Brain microvascular endothelial cell (primary cell): ENCODE data around the gene PLAAT3.

Source experiments
- DNase-seq: peaks from one replicate; pipeline ENCODE4 v3.0.0-alpha.2; 2020
- H3K27ac ChIP-seq: fragments of 250-450 bp; sonication (Bioruptor Pico); 2 replicates; pipeline ENCODE4 v1.5.1; 2020; ENCODE audit warnings: mild to moderate bottlenecking, moderate library complexity
- H3K27me3 ChIP-seq: fragments of 250-450 bp; sonication (Bioruptor Pico); replicated peaks from 2 replicates; pipeline ENCODE4 v1.5.1; 2020; ENCODE audit warnings: mild to moderate bottlenecking
- H3K36me3 ChIP-seq: fragments of 250-450 bp; sonication (Bioruptor Pico); replicated peaks from 2 replicates; pipeline ENCODE4 v1.5.1; 2020; ENCODE audit warnings: mild to moderate bottlenecking
- H3K4me3 ChIP-seq: 2 replicates; pipeline ENCODE4 v1.5.1; 2011; ENCODE audit warnings: low read depth, mild to moderate bottlenecking, control low read depth, low read length, moderate library complexity
- in situ Hi-C: cut with HindIII; loops from 2 replicates; pipeline ENCODE4 v1.10.0; 2017; ENCODE audit warnings: low sequenced_read_pairs, low pct_ligation_motif_present
- TF ChIP-seq, protein P1 (sequence below): IDR thresholded peaks from 2 replicates; pipeline ENCODE4 v1.5.1; 2011; ENCODE audit warnings: low read depth, mild to moderate bottlenecking, moderate library complexity, low read length, control low read depth, inconsistent platforms; ENCODE audit errors: missing control alignments

PLAAT3 gene

DNA sequence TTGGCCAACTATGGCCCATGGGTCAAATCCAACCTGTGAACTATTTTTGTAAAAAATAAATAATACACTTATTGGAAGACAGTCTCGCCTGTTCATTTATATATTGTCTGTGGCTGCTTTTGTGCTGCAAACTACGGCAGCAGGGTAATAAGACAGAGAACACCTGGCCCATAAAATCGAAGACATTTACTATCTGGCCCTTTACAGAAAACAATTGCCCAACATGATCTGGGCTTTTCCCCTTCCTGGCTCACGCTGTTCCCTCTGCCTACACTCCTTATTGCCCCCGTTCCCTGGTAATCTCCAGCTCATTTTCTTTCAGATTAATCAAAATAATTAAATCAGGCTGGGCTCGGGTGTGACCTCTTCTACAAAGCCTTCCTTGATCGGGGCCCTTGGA lies 56.7 kb downstream of the PLAAT3 start:
- no peak overlapping the region for H3K4me3 ChIP-seq
- TF ChIP-seq, protein P1, sequence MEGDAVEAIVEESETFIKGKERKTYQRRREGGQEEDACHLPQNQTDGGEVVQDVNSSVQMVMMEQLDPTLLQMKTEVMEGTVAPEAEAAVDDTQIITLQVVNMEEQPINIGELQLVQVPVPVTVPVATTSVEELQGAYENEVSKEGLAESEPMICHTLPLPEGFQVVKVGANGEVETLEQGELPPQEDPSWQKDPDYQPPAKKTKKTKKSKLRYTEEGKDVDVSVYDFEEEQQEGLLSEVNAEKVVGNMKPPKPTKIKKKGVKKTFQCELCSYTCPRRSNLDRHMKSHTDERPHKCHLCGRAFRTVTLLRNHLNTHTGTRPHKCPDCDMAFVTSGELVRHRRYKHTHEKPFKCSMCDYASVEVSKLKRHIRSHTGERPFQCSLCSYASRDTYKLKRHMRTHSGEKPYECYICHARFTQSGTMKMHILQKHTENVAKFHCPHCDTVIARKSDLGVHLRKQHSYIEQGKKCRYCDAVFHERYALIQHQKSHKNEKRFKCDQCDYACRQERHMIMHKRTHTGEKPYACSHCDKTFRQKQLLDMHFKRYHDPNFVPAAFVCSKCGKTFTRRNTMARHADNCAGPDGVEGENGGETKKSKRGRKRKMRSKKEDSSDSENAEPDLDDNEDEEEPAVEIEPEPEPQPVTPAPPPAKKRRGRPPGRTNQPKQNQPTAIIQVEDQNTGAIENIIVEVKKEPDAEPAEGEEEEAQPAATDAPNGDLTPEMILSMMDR: no peak
- H3K27ac ChIP-seq: no peak overlapping the region
- no peaks in the 10 kb centered on the region for H3K36me3 ChIP-seq
- DNase-seq: no peak
- no peaks in the 10 kb centered on the region for H3K27me3 ChIP-seq
- in situ Hi-C loops: no loop called here

DNA sequence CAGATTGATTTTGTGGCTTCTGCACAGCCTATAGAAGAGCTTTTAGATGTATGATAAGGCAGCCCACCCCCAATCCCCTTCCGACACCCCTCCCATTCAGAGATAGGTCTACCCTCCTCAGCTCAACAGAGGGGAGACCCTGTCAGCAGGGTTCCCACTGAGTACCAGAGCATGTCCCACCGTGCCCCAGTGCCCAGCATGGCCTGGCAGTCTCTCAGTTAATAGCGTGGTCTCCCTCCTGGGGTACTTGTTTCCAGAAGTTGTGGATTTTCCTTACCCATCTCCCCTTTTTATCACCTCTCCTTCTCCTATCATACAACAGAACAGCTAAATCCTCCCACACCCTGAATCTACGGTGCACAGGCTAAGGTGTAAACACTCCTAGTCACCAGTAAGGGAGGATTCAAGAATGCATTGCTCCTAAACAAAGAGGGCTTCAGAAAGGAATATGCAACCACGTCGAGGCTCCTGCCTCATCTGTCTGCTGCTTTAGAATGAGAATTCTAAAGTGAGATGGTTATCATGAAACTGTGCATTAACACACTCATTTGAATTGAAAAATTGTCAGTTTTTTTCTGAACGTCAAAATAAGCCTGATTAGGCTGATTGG lies 57.7 kb downstream of the PLAAT3 start:
- Histone ChIP-seq H3K36me3 (no peaks in the 10 kb centered on the region), H3K27me3 (no peaks in the 10 kb centered on the region), H3K4me3 (no peak overlapping the region), H3K27ac (no peak overlapping the region)
- in situ Hi-C loops: no loop called here
- DNase-seq: no peak
- TF ChIP-seq, protein P1: no peak

DNA sequence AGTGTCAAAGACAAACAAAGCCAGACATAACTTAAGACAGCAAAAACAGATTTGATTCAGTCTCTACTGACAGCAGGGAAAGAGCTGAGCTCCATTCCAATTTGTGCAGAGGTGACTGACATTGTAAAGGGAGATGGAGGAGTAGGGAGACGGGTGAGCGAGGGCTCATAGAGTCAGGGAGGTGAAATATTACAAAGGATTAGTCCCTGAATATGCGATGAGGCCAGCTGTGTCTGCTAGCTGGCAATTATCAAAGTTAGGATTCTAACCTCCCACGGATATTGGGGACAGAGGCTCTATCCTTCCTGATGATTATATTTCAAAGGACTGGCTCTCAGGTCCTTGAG lies 59.4 kb downstream of the PLAAT3 start:
- in situ Hi-C loops: no loop called here
- Histone ChIP-seq H3K27me3 (no peaks in the 10 kb centered on the region), H3K36me3 (no peaks in the 10 kb centered on the region), H3K4me3 (no peak overlapping the region), H3K27ac (no peak overlapping the region)
- TF ChIP-seq, protein P1: no peak
- no peak for DNase-seq

DNA sequence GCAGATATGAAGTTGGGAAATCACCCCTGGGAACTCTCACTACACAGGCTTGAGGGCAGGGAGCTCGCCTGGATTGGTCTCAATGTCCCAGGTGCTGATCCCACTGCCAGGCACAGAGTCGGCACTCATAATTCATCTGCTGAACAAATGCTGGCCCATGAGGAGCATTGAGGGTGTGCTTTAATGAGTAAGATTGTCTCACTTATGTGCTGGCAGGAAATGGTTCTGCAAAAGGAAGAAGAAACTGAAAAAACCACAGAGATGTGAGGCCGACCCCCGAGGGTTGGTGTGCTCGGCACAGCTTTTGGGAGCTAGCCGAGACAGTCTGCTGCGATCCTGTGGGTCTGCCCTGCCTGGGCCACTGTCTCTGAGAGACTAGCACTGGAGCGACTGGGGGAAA lies 60.5 kb downstream of the PLAAT3 start:
- in situ Hi-C loops: no loop called here
- Histone ChIP-seq H3K27me3 (no peaks in the 10 kb centered on the region), H3K27ac (no peak overlapping the region), H3K36me3 (no peaks in the 10 kb centered on the region), H3K4me3 (no peak overlapping the region)
- DNase-seq: no peak
- TF ChIP-seq, protein P1: no peak

DNA sequence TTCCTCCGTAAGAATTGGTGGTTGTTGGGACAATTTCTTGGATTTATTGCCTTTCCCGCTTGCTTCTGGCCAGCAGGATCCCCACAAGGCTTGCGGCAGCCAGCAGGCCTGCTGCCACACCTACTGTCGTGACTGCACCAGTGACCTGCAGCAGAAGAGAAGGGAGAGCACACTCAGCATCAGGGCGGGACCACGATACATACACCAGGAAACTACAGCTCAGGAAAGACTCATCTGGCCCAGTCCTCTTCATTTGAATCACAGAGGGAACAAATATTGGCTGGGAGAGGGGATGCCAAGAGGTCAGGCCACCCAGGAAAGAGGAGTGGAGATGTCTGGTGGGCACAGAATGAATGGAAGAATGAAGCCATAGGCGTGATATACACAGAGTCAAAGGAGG lies 61.3 kb downstream of the PLAAT3 start:
- H3K27me3 ChIP-seq: no peaks in the 10 kb centered on the region
- no peak overlapping the region for H3K4me3 ChIP-seq
- no peak for DNase-seq
- TF ChIP-seq, protein P1: no peak
- in situ Hi-C loops: no loop called here
- H3K27ac ChIP-seq: no peak overlapping the region
- no peaks in the 10 kb centered on the region for H3K36me3 ChIP-seq

DNA sequence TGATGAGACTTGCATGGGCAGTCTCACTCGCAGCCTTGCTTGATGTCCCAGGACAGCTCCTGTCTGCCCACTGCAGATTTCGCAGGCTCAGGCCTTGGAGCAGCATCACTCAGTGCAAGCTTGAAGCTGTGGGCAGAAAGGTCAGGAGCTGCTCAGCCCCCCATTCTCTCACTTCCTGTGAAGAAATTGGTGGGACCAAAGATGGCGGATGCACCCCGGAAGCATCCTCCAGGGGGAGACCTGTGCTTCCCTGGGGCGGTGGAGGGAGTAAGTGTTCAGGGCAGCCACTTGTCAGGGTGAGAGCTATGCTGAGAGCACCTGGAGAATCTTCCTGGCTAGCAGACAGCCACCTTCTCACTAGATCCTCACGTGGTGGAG lies 62.4 kb downstream of the PLAAT3 start:
- in situ Hi-C loops: no loop called here
- Histone ChIP-seq H3K27ac (no peak overlapping the region), H3K4me3 (no peak overlapping the region), H3K27me3 (no peaks in the 10 kb centered on the region), H3K36me3 (no peaks in the 10 kb centered on the region)
- DNase-seq: no peak
- TF ChIP-seq, protein P1: no peak
